ENCODE results near the gene ANKRD13D. TPM values are rescaled to one million over a fixed set of nuclear protein-coding genes. Genes with fewer than 3 reads are reported as not detected.

ANKRD13D gene
- total RNA-seq, 3 donors from 2014 or later = 67.7 to 75.4 (median 69.8) TPM

DNA sequence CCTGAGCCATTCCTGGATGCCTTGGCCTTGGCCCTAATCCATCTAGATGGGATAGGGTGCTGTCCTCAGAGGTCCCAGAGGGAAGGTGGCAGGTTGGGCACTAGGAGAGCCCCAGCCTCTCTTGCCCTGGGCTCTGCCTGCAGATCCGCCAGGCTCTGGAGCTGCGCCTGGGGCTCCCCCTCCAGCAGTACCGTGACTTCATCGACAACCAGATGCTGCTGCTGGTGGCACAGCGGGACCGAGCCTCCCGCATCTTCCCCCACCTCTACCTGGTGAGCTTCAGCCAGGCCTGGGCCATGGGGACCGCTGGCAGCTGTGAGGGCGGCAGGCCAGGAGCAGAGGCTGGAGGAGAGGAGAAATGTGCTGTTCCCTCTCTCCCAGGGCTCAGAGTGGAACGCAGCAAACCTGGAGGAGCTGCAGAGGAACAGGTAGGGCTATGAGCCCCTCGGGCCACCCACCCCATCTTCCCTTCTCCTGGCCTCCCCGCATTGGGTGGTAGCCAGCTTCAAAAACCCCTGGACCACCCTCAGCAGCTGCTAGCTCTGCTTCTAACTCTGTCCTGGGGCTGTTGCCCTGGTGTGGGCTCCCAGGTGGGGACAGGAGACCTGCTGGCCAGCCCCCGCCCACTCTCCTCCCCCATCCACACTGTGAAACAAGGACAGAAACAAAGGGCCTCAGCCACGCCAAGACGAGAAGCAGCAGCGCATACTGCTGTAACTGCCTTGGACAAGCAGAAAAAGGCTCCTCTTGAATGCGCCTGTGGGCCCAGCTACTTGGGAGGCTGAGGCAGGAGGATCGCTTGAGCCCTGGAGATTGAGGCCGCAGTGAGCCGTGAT lies 19.1 kb downstream of the ANKRD13D start:
- peaks cover 30% of the 10 kb centered on the region for H3K4me1 Mint-ChIP-seq (ENCODE audit: low read depth)
- no peaks in the 10 kb centered on the region for H3K36me3 Mint-ChIP-seq (ENCODE audit: insufficient read depth)
- ATAC-seq (no peak), DNase-seq (no peak)
- H3K27me3 Mint-ChIP-seq (ENCODE audit: low read depth) = no peaks in the 10 kb centered on the region
- H3K9me3 Mint-ChIP-seq = no peaks in the 10 kb centered on the region
- H3K4me3 Mint-ChIP-seq = no peak overlapping the region

DNA sequence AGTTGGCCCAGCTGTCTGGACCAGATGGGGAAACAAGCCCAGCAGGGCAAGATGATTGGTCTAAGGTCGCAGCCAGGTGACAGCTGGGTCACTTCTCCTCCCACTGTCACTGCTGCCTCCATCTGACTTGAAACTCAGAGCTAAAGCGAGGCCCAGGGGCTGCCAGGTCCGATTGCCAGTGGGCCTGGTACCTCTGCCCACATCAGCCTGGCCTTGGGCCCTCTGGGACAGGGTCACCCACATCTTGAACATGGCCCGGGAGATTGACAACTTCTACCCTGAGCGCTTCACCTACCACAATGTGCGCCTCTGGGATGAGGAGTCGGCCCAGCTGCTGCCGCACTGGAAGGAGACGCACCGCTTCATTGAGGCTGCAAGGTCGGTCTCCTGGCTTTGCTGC lies 20.1 kb downstream of the ANKRD13D start:
- Mint-ChIP-seq H3K36me3 (ENCODE audit: insufficient read depth) (no peaks in the 10 kb centered on the region), H3K4me1 (ENCODE audit: low read depth) (peaks cover 37% of the 10 kb centered on the region), H3K4me3 (no peak overlapping the region), H3K9me3 (no peaks in the 10 kb centered on the region), H3K27me3 (ENCODE audit: low read depth) (no peaks in the 10 kb centered on the region)
- ATAC-seq = no peak
- DNase-seq = no peak

DNA sequence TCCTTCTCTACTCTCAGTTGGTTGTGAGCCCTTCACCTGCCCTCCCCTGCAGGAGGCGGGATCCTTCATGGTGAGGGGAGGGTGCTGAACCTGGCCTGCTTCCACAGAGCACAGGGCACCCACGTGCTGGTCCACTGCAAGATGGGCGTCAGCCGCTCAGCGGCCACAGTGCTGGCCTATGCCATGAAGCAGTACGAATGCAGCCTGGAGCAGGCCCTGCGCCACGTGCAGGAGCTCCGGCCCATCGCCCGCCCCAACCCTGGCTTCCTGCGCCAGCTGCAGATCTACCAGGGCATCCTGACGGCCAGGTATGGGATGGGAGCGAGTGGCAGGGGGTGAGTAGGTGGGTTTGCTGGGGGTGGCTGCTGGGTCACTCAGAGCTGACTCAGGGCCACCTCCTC lies 20.6 kb downstream of the ANKRD13D start:
- Mint-ChIP-seq H3K9me3 (no peaks in the 10 kb centered on the region), H3K36me3 (ENCODE audit: insufficient read depth) (no peaks in the 10 kb centered on the region), H3K27me3 (ENCODE audit: low read depth) (no peaks in the 10 kb centered on the region), H3K4me3 (no peak overlapping the region), H3K4me1 (ENCODE audit: low read depth) (peaks cover 34% of the 10 kb centered on the region)
- DNase-seq (no peak), ATAC-seq (no peak)

DNA sequence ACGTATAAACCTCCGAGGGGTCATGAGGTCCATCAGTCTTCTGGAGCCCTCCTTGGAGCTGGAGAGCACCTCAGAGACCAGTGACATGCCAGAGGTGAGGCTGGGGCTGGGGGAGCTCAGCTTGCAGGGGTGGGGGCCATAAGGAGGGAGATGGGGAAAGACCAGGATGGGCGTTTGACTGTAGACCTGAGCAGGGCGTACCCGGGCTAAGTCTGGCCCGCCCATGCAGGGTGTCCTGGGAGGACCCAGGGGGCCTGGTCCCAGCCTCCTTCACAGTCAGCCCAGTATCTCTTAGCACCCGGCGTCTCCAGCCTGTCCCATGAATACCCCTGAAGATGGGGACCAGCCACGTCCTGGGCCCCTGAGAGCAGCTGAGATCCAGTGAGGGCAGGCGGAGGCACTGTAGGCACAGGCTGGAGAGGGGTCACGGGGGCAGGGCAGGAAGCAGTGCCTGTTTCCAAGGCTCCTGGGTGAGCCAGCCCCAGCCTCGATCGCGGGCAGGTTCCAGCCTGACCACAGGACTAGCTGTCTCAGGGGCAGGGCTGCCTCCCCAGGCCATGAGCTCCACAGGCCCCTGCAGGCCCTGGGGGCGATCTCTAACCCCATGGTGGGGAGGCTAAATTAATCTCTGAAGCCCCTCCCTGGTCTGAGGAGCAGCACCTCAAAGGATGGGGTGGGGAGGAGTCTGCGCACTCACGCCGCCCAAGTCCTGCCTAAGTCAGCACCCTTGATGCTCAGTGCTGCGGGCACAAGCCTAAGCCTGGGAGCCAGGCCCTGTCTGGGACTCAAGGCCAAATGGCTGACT lies 21.3 kb downstream of the ANKRD13D start:
- Mint-ChIP-seq H3K9me3 (no peaks in the 10 kb centered on the region), H3K27me3 (ENCODE audit: low read depth) (no peaks in the 10 kb centered on the region), H3K4me1 (ENCODE audit: low read depth) (peaks cover 32% of the 10 kb centered on the region), H3K36me3 (ENCODE audit: insufficient read depth) (no peaks in the 10 kb centered on the region), H3K4me3 (no peak overlapping the region)
- DNase-seq (no peak), ATAC-seq (no peak)

DNA sequence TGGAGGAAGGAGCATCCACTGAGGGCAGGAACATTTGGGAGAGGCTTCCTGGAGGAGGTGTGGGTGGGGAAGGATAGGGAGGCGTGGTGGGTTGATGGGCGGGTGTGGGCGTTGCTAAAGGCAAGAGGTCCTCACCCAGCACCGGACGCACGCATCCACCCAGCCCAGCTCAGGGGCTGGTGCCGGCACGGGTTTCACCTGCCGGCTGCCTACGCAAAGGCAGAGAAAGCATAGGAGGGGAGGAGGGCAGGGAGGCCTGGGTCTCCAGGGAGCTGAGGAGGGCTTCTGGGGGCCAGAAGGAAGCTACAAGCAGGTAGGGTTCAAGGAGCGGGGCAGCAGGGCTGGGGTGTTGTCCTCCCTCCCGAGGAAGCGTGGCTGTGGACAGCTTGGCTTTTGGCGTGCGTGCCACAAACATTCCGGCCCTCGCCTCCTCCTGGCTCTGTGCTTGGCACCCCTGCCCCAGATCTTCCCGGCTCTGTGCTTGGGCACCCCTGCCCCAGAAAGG lies 22.0 kb downstream of the ANKRD13D start:
- H3K4me1 Mint-ChIP-seq (ENCODE audit: low read depth) = peaks cover 32% of the 10 kb centered on the region
- no peaks in the 10 kb centered on the region for H3K27me3 Mint-ChIP-seq (ENCODE audit: low read depth)
- ATAC-seq (no peak), DNase-seq (no peak)
- no peaks in the 10 kb centered on the region for H3K36me3 Mint-ChIP-seq (ENCODE audit: insufficient read depth)
- H3K9me3 Mint-ChIP-seq = no peaks in the 10 kb centered on the region
- no peak overlapping the region for H3K4me3 Mint-ChIP-seq

DNA sequence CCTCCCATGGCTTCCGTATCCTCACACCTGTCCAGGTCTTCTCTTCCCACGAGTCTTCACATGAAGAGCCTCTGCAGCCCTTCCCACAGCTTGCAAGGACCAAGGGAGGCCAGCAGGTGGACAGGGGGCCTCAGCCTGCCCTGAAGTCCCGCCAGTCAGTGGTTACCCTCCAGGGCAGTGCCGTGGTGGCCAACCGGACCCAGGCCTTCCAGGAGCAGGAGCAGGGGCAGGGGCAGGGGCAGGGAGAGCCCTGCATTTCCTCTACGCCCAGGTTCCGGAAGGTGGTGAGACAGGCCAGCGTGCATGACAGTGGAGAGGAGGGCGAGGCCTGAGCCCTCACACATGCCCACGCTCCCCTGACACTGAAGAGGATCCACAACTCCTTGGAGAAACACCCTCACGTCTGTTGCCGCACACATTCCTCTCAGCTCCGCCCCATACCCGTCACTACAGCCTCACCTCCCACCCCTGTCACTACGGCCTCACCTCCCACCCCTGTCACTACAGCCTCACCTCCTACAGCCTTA lies 22.5 kb downstream of the ANKRD13D start:
- no peak for DNase-seq
- ATAC-seq = peak in 1 of 2 donors; percentile 59

DNA sequence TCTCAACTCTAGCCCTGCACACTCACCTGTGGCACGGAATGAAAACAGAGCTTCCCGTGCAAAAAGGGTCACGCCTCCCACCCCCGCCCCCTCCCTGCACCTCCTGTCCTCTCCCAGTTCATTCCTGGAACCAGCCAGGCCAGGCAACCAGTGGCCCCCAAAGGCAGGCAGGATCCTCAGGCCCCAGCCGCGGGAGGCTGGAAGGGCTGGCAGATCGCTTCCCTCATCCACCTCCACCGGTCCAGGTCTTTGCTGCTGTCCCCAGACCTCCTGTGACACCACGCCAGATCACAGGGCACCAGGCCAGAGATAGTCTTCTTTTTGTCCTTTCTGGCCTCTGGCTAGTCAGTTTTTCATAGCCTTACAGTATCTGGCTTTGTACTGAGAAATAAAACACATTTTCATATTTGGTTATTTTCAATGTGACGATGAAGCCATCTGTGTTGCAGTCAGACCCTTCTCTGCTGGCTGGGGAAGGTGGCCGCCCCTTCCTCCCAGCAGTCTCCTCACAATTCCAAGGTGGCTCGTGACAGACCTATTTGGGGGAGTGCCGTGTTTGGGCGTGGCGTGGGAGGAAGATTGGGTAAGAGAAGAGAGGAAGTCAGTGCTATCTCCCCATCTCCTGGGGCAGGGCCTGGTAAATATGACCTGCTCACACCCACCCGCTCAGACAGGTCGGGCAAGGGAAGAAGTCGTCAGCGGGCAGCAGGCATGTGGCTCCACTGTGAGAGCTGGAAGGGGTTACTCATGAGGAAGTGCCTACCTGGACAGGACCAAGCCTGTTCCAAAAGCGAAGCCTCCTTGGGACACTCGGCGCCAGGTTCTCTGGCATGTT lies 23.3 kb downstream of the ANKRD13D start:
- no peaks in the 10 kb centered on the region for H3K9me3 Mint-ChIP-seq
- peak in 1 of 2 donors; percentile 4 for ATAC-seq
- H3K4me1 Mint-ChIP-seq (ENCODE audit: low read depth) = peaks cover 34% of the 10 kb centered on the region
- H3K27me3 Mint-ChIP-seq (ENCODE audit: low read depth) = no peaks in the 10 kb centered on the region
- peak overlapping the region; percentile 2 for H3K4me3 Mint-ChIP-seq
- DNase-seq = peak; percentile 50
- no peaks in the 10 kb centered on the region for H3K36me3 Mint-ChIP-seq (ENCODE audit: insufficient read depth)

More for the DNA sequence above, 22.5 kb downstream of the ANKRD13D start:
- no peak overlapping the region for H3K4me3 Mint-ChIP-seq
- no peaks in the 10 kb centered on the region for H3K9me3 Mint-ChIP-seq
- H3K36me3 Mint-ChIP-seq (ENCODE audit: insufficient read depth) = no peaks in the 10 kb centered on the region
- H3K27me3 Mint-ChIP-seq (ENCODE audit: low read depth) = no peaks in the 10 kb centered on the region
- peaks cover 32% of the 10 kb centered on the region for H3K4me1 Mint-ChIP-seq (ENCODE audit: low read depth)

DNA sequence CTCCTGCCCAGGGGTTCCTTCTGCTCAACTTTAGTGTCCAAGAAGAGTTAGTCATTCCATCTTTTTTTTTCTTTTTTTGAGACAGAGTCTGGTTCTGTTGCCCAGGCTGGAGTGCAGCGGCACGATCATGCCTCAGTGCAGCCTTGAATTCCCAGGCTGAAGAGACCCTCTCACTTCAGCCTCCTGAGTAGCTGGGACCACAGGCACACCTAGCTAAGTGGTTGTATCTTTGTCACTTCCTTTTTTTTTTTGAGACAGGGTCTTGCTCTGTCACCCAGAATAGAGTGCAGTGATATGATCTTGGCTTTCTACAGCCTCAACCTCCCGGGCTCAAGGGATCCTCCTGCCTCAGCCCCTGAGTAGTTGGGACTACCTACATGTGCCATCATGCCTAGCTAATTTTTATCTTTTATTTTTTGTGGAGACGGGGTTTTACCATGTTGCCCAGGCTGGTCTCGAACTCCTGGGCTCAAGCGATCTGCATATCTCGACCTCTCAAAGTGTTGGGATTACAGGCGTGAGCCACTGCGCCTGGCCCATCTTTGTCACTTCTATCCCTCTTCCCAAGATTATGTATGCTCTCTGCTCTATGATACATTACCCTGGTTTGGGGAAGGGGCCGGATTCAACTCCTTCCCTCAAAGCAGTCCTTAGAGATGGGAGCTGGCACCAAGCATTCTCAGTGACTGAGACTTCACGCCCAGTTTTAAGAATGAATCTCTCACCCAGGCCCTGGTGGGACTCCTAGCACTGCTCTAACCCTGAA lies 24.2 kb downstream of the ANKRD13D start:
- no peaks in the 10 kb centered on the region for H3K9me3 Mint-ChIP-seq
- H3K36me3 Mint-ChIP-seq (ENCODE audit: insufficient read depth) = no peaks in the 10 kb centered on the region
- DNase-seq = no peak
- no peaks in the 10 kb centered on the region for H3K27me3 Mint-ChIP-seq (ENCODE audit: low read depth)
- peak overlapping the region; percentile 13 for H3K4me3 Mint-ChIP-seq
- H3K4me1 Mint-ChIP-seq (ENCODE audit: low read depth) = peaks cover 38% of the 10 kb centered on the region
- ATAC-seq = no peak

DNA sequence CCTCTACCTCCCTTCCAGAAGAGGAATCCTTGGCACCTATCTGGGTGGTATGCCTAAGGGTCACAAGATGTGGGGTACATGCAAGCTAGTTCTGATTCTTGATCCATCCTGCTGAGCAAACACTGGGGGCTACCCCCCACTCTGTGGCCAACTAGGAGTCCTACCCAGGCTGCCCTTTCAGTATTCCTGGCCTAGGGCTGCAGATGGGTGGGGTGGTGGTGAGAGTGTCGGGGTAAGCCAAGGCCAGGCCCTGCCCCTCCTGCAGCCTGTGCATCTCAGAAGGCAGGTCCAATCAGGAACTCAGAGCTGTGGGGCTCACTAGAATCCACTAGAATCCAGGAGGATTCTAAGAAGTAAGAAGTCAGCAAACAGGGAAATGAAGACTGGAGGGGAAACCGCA lies 25.1 kb downstream of the ANKRD13D start:
- DNase-seq (no peak), ATAC-seq (no peak)
- Mint-ChIP-seq H3K4me1 (ENCODE audit: low read depth) (peaks cover 42% of the 10 kb centered on the region), H3K9me3 (no peaks in the 10 kb centered on the region), H3K4me3 (no peak overlapping the region), H3K27me3 (ENCODE audit: low read depth) (no peaks in the 10 kb centered on the region), H3K36me3 (ENCODE audit: insufficient read depth) (no peaks in the 10 kb centered on the region)

DNA sequence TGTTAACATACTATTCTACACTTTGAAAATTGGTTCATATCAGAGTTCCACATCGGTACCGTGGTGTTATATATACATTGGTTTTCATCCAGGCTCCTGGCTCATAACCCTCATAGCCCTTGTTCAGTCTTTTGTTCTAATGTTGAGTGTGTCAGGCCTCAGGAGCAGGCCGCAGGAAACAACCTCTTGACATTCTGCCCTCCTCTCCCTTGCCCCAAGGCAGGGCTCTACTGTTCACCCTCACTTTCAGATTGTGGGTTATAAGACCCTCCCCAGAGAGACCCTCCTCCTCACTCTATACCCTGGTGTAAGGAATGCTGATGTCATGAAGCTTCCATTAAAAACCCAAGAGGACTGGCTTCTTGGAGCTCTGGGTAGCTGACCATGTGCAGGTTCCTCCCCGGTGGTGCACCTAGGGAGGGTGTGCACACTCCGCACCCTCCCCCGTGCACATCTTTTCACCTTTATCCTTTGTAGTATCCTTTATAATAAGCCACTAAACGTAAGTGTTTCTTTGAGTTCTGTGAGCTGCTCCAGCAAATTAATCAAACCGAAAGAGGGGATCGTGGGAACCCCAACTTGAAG lies 26.3 kb downstream of the ANKRD13D start:
- no peak for ATAC-seq
- no peaks in the 10 kb centered on the region for H3K9me3 Mint-ChIP-seq
- H3K27me3 Mint-ChIP-seq (ENCODE audit: low read depth) = no peaks in the 10 kb centered on the region
- no peak for DNase-seq
- H3K4me3 Mint-ChIP-seq = peak overlapping the region; percentile 58
- no peaks in the 10 kb centered on the region for H3K36me3 Mint-ChIP-seq (ENCODE audit: insufficient read depth)
- H3K4me1 Mint-ChIP-seq (ENCODE audit: low read depth) = peaks cover 42% of the 10 kb centered on the region

DNA sequence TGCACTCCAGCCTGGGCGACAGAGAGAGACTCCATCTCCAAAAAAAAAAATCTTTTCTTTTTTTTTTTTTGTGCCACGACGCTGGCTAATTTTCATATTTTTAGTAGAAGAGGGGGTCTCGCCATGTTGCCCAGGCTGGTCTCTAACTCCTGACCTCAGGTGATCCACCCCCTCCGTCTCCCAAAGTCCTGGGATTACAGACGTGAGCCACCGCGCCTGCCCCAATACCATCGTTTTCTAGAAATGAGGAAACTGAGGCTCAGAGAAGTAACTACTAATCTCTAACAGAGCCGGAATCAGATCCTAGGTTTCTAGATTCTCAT lies 27.7 kb downstream of the ANKRD13D start:
- no peak for DNase-seq
- no peak for ATAC-seq
- Mint-ChIP-seq H3K36me3 (ENCODE audit: insufficient read depth) (no peaks in the 10 kb centered on the region), H3K27me3 (ENCODE audit: low read depth) (no peaks in the 10 kb centered on the region), H3K4me3 (peak overlapping the region; percentile 91), H3K4me1 (ENCODE audit: low read depth) (peaks cover 34% of the 10 kb centered on the region), H3K9me3 (no peaks in the 10 kb centered on the region)

DNA sequence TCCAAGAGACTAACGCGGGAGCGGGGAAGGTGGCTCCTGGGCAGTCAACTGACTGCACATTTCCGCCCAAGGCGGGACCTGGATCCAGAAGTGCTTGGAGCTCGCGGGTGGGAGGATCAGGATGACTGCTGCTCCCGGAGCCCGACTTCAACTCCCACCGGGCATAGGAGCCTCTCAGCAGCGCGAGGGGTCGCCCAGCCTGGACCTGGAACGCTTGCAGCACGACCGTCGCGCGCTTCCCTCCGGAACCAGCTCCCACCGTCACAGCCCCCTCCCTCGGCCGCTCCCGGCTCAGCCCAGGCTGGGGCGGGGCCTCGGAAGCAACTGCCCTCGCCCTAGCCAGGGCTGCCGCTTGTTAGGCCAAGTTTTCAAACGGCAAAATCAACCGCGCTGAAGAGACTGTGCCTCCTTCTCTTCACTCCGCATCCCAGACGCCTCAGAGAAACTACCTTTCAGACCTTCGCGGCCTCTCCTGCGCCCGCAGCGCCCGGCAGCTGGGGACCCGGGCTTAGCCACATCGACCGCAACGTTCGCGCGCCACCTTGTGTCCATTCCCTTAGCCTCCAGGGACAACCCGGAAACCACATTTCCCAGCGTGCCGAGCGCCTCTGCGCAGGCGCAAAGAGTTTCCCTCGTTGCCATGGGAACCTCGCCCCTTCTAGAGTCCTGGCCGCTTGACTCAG lies 28.2 kb downstream of the ANKRD13D start:
- H3K9me3 Mint-ChIP-seq = no peaks in the 10 kb centered on the region
- peak overlapping the region; percentile 91 for H3K4me3 Mint-ChIP-seq
- H3K4me1 Mint-ChIP-seq (ENCODE audit: low read depth) = peaks cover 29% of the 10 kb centered on the region
- DNase-seq = peak; percentile 99
- H3K36me3 Mint-ChIP-seq (ENCODE audit: insufficient read depth) = no peaks in the 10 kb centered on the region
- no peaks in the 10 kb centered on the region for H3K27me3 Mint-ChIP-seq (ENCODE audit: low read depth)
- ATAC-seq = peak; percentile 85 to 90

All from activated T-cell treated with anti-CD3 and anti-CD28 coated beads, Interleukin-2, amount 50 U/mL, for 4 hours (primary cell).